ENCODE results near the gene AQP12A. TPM values are rescaled to one million over a fixed set of nuclear protein-coding genes. Genes with fewer than 3 reads are reported as not detected.

Gene AQP12A
- total and polyA plus RNA-seq, 2 experiments from 2014 or later, result not detected

DNA sequence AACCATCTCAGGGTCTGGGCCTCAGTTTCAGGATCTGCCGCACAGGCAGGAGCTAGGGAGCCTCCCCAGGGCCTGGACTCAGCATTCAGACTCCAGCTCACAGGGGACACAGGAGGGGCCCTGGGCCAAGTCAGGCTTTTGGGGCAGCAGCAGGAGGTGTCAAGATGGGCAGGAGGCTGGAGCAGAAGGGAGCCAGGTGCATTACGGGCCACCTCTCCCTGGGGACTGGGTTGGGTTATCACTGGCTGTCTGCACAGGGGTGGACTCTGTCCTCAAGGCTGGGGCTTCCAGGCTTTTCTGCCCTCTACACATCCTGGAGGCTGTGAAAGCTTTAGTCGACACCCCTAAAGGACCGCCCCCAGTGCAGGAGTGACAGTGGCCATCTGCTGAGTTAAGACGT, 20.0 kb downstream of the AQP12A start:
- Histone ChIP-seq H3F3A (replicated peaks; ENCODE audit: low read depth) (no peaks in the 10 kb centered on the region), H3K36me3 (ENCODE audit: insufficient read depth) (no peaks in the 10 kb centered on the region), H3K27ac (ENCODE audit: low read depth) (no peak overlapping the region), H3K9me2 (ENCODE audit: insufficient read depth) (no peaks in the 10 kb centered on the region), H3K79me2 (replicated peaks; ENCODE audit: insufficient read depth) (no peaks in the 10 kb centered on the region), H2AFZ (no peak overlapping the region), H3K4me2 (no peak overlapping the region), H3K4me1 (ENCODE audit: insufficient read depth) (no peaks in the 10 kb centered on the region), H4K20me1 (replicated peaks; ENCODE audit: insufficient read depth) (no peaks in the 10 kb centered on the region), H3K4me3 (no peak overlapping the region), H3K27me3 (ENCODE audit: insufficient read depth) (no peaks in the 10 kb centered on the region)
- H3K4me3 Mint-ChIP-seq, result no peak overlapping the region
- H3K9me3 Mint-ChIP-seq, result no peaks in the 10 kb centered on the region
- H3K27me3 Mint-ChIP-seq (ENCODE audit: insufficient read depth, low read depth, poor library complexity), result peaks cover 41% of the 10 kb centered on the region
- H3K4me1 Mint-ChIP-seq, result peaks cover 3% of the 10 kb centered on the region; the same call in 1 of the 3 replicates
- no peak for DNase-seq (ENCODE audit: low spot score)
- TF ChIP-seq REST (IDR thresholded peaks at IDR 0.05; ENCODE audit: unreplicated experiment) (no peak), STAT1 (IDR thresholded peaks at IDR 0.05; ENCODE audit: unreplicated experiment) (no peak), EZH2phosphoT487 (IDR thresholded peaks at IDR 0.05; ENCODE audit: unreplicated experiment) (no peak), JUNB (IDR thresholded peaks at IDR 0.05; ENCODE audit: unreplicated experiment) (no peak), CTCF (conservative IDR thresholded peaks at IDR 0.05; ENCODE audit: low read depth in 2 of 2) (no peak), CREB1 (CRISPR knock-in tag; IDR thresholded peaks at IDR 0.05; ENCODE audit: low read depth) (no peak), NANOG (IDR thresholded peaks at IDR 0.05; ENCODE audit: borderline replicate concordance) (no peak), ZNF114 (CRISPR knock-in tag; IDR thresholded peaks at IDR 0.05) (no peak), POLR2AphosphoS5 (IDR thresholded peaks at IDR 0.05; ENCODE audit: low read depth) (no peak), EZH2 (IDR thresholded peaks at IDR 0.05; ENCODE audit: low read depth, unreplicated experiment) (no peak), ZNF331 (CRISPR knock-in tag; IDR thresholded peaks at IDR 0.05; ENCODE audit: low read depth) (no peak)
- TF ChIP-seq, protein P1, sequence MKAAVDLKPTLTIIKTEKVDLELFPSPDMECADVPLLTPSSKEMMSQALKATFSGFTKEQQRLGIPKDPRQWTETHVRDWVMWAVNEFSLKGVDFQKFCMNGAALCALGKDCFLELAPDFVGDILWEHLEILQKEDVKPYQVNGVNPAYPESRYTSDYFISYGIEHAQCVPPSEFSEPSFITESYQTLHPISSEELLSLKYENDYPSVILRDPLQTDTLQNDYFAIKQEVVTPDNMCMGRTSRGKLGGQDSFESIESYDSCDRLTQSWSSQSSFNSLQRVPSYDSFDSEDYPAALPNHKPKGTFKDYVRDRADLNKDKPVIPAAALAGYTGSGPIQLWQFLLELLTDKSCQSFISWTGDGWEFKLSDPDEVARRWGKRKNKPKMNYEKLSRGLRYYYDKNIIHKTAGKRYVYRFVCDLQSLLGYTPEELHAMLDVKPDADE (IDR thresholded peaks at IDR 0.05), result no peak
- TF ChIP-seq, protein P2, sequence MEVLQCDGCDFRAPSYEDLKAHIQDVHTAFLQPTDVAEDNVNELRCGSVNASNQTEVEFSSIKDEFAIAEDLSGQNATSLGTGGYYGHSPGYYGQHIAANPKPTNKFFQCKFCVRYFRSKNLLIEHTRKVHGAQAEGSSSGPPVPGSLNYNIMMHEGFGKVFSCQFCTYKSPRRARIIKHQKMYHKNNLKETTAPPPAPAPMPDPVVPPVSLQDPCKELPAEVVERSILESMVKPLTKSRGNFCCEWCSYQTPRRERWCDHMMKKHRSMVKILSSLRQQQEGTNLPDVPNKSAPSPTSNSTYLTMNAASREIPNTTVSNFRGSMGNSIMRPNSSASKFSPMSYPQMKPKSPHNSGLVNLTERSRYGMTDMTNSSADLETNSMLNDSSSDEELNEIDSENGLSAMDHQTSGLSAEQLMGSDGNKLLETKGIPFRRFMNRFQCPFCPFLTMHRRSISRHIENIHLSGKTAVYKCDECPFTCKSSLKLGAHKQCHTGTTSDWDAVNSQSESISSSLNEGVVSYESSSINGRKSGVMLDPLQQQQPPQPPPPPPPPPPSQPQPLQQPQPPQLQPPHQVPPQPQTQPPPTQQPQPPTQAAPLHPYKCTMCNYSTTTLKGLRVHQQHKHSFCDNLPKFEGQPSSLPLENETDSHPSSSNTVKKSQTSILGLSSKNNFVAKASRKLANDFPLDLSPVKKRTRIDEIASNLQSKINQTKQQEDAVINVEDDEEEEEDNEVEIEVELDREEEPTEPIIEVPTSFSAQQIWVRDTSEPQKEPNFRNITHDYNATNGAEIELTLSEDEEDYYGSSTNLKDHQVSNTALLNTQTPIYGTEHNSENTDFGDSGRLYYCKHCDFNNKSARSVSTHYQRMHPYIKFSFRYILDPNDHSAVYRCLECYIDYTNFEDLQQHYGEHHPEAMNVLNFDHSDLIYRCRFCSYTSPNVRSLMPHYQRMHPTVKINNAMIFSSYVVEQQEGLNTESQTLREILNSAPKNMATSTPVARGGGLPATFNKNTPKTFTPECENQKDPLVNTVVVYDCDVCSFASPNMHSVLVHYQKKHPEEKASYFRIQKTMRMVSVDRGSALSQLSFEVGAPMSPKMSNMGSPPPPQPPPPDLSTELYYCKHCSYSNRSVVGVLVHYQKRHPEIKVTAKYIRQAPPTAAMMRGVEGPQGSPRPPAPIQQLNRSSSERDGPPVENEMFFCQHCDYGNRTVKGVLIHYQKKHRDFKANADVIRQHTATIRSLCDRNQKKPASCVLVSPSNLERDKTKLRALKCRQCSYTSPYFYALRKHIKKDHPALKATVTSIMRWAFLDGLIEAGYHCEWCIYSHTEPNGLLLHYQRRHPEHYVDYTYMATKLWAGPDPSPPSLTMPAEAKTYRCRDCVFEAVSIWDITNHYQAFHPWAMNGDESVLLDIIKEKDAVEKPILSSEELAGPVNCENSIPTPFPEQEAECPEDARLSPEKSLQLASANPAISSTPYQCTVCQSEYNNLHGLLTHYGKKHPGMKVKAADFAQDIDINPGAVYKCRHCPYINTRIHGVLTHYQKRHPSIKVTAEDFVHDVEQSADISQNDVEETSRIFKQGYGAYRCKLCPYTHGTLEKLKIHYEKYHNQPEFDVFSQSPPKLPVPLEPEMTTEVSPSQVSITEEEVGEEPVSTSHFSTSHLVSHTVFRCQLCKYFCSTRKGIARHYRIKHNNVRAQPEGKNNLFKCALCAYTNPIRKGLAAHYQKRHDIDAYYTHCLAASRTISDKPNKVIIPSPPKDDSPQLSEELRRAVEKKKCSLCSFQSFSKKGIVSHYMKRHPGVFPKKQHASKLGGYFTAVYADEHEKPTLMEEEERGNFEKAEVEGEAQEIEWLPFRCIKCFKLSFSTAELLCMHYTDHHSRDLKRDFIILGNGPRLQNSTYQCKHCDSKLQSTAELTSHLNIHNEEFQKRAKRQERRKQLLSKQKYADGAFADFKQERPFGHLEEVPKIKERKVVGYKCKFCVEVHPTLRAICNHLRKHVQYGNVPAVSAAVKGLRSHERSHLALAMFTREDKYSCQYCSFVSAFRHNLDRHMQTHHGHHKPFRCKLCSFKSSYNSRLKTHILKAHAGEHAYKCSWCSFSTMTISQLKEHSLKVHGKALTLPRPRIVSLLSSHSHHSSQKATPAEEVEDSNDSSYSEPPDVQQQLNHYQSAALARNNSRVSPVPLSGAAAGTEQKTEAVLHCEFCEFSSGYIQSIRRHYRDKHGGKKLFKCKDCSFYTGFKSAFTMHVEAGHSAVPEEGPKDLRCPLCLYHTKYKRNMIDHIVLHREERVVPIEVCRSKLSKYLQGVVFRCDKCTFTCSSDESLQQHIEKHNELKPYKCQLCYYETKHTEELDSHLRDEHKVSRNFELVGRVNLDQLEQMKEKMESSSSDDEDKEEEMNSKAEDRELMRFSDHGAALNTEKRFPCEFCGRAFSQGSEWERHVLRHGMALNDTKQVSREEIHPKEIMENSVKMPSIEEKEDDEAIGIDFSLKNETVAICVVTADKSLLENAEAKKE (CRISPR knock-in tag; IDR thresholded peaks at IDR 0.05), result no peak
- no peak overlapping the region for H3K27ac Mint-ChIP-seq
- no peak; the same call in 2 of the 3 replicates for ATAC-seq
- H3K36me3 Mint-ChIP-seq (ENCODE audit: low read depth), result peaks cover 19% of the 10 kb centered on the region
